SKM-1 (cell line): ENCODE results near the gene PNMA6A.
"Not testable (repeated sequence)": the region's sequence is repeated elsewhere in the genome, so short reads cannot be mapped to it uniquely, and the experiment has no call there.

Experiments used
- DNase-seq: peaks from one replicate; lab custom pipeline; 2025; ENCODE audit not compliant: unreplicated experiment; lab: John Stamatoyannopoulos, UW

The PNMA6A gene

DNA sequence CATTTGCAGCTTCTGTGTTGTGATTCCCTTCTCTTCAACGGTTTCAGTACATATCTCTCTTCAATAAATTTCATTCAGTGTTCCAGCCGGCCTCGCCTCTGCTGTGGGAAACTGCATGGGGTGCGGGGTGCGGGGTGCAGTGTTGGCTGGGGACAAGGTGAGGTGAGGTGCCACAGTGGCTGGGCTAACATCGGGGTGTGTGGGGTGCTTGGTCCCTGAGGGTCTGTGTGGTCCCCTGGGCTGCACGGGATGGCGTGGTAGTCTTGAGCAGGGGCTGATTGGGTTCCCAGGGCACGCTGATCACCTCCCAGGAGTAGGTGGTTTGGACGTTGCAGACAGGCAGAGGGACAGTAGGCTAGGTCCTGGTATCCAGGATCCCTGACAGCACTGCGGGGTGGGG is 2.7 kb downstream of the PNMA6A start:
- DNase-seq, result no peak

GRCh38 chrX:153075366-153075765 is 3.1 kb downstream of the PNMA6A start:
- no peak for DNase-seq

DNA sequence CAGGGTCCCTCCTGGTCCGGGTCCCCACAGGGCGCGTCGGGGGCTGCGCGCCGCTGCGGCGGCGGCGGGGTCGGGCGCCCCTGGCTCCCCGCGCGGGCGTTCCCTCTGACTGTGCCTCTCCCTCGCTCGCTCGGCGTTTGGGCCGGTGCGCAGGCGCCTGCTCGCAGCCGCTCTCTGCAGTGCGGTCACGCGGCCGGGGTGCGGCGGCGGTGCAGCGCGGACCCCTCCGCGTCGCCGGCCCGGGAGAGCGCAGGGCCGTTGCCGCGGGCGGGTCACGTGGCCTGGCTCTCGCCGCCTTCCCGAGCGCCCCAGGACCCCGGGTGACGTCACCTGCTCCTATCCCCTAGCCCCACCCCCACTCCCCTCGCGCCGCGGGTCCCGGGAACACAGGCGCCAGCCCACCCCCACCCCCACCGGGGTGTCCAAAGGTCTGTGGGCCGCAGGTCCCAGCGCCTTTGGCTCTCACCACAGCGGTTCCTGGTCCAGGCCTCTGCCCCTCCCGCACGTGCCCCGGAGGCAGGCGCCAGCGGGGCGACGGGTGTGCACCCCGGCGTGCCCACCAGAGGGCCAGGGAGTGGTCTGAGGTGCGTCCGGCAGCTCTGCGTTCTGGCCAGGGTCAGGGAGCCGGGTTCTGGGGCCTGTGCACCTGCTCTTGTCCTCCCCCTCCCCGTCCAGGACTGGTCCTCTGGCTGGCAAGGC is 5.3 kb downstream of the PNMA6A start:
- DNase-seq, result not testable (repeated sequence)

GRCh38 chrX:153083238-153083923 is 11.1 kb downstream of the PNMA6A start:
- not testable (repeated sequence) for DNase-seq

- no peak for DNase-seq
Measured at GRCh38 chrX:153102418-153102817, 30.2 kb downstream of the PNMA6A start.

GRCh38 chrX:153104959-153105358 is 32.7 kb downstream of the PNMA6A start:
- not testable (repeated sequence) for DNase-seq

DNA sequence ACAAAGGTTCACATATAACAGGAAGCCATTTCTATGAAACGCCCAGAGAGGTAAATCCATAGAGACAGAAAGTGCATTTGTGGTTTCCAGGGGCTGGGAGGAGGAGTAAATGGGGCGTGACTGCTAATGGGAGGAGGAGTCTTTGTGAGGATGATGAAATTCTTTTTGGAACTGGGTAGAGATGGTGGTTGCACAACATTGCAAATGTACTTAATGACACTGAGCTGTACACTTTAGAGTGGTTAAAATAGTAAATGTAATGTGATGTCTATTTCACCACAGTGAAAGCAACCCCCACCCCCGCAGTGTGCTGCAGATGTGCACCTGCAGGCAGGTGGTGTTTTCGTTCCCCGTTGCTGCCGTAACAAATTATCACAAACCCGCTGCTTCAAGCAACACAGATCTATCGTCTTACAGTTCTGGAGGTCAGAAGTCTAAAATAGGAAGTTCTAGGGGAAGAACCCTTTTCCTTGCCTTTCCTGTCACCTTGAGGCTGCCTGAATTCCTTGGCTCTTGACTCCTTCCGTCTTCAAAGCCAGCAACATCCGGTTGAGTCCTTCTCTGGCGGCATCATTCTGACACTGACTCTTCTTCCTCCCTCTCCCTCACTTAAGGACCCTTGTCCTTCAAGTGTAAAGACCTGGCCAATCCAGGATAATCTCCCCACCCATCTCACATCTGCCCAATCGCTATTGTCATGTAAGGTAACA is 34.0 kb downstream of the PNMA6A start:
- not testable (repeated sequence) for DNase-seq

DNA sequence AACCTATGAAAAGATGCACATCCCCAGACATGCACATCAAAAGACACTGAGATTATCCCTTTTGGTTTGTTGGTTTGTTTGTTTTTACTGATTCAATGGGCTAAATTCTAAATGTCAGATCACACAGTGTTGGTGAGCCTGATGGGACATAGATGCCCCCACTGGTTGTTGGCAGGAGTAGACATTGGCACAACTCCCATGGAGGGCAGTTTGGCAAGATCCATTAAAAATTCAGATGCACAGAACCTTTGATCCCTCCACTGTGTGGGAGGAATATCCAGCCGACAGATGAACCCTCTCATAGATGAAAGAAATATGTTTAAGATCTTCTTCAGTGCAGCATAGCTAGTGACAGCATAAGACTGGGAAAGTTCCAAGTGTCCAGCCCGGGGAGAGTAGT is 38.5 kb downstream of the PNMA6A start:
- not testable (repeated sequence) for DNase-seq

DNA sequence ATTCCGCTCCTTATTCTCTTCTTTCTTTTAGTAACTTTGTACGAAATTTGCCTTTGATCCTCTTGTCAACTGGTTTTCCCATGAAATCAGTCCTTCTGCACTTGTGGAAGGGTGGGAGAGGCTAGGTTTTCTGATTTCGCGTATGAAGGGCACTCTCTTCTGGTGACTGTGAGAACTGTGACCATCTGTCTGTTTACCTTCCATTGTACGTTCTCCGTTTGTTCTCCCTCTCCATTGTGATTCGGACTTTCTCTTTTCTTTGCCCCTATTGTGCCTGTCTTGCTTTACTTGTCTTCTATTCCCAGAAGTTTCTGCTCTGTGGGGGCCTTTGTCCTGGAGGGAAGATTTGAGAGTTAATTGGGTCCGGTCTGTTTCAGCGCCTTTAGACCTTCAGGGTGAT is 41.6 kb downstream of the PNMA6A start:
- DNase-seq, result not testable (repeated sequence)

DNA sequence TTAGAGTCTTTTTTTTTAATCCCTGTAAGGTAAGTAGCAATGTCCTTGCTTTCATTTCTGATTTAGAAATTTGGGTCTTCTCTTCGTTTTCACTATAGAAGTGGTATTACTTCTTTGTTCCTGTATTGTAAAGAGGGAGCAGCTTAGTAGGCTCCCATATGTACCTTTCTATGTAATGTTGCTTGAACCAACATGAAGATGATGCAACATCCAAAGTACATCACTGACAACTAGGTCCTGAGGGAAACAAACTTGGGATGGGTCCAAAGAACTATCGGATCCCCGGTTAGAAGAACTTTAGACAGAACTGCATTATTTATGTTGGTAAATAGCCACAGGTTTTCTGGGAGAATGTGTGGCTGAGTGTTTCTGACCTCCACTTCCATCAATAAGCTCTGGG is 45.5 kb downstream of the PNMA6A start:
- not testable (repeated sequence) for DNase-seq

DNA sequence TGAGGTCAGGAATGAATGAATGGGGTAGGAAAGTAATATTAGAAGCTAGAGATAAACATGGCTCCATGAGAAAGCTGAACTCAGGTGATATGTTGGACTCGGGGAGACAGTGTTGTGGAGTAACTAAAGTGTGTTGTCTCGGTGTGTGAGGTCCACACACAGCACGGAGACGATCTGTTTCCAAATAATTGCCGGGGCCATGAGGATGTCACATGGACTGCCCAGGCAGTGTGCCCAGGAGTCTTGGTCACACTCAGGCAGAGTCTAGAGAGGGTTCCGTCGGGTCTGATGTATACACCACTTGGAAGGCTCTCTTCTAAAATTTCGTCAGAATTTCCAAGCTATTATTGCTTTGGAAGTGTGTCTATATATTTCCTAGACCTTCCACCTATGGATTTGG is 48.0 kb downstream of the PNMA6A start:
- DNase-seq, result not testable (repeated sequence)

DNA sequence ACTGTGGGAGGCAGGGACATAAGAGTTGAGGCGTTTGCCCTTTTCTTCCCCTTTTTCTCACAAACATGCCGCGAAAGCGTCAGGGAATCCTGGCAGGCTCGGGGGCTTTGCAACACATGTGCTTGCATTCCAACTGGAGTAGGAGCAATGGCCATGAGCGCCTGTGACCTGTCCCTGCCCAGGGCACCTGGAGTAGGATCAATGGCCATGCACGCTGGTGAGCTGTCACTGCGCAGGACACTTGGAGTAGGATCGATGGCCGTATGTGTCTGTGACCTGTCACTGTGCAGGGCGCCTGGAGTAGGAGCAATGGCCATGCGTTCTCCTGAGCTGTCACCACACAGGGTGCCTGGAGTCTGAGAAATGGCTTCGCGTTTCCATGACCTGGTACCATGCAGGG is 51.2 kb downstream of the PNMA6A start:
- not testable (repeated sequence) for DNase-seq
